Neural progenitor cell (in vitro differentiated cells): ENCODE results near the gene SCGB1C2. TPM values are rescaled to one million over a fixed set of nuclear protein-coding genes. Genes with fewer than 3 reads are reported as not detected.
A peak's percentile ranks its signal among the peaks of the same experiment; 100 is the strongest.
"Not testable (repeated sequence)": the region's sequence is repeated elsewhere in the genome, so short reads cannot be mapped to it uniquely, and the experiment has no call there.

Experiments
- DNase-seq: peaks from one replicate; pipeline ENCODE4 v3.0.0-alpha.2; 2016; ENCODE audit warnings: low spot score
- H2AFZ ChIP-seq: fragments of 200-600 bp; sonication (generic); replicated peaks from 2 replicates; pipeline ENCODE4 v1.6.1; 2016; ENCODE audit warnings: antibody characterized with exemption
- H3F3A ChIP-seq: fragments of 200-600 bp; sonication (generic); 2 replicates; pipeline ENCODE4 v1.6.1; 2016; ENCODE audit warnings: antibody characterized with exemption, low read depth
- H3K27ac ChIP-seq: fragments of 200-600 bp; sonication (generic); 2 replicates; pipeline ENCODE4 v1.5.1; 2016; ENCODE audit warnings: mild to moderate bottlenecking
- H3K27me3 ChIP-seq: fragments of 200-600 bp; sonication (generic); 2 replicates; pipeline ENCODE4 v1.6.1; 2016; ENCODE audit warnings: mild to moderate bottlenecking, moderate library complexity
- H3K36me3 ChIP-seq: fragments of 200-600 bp; sonication (generic); 2 replicates; pipeline ENCODE4 v1.5.1; 2016
- H3K4me1 ChIP-seq: fragments of 200-600 bp; sonication (generic); 2 replicates; pipeline ENCODE4 v1.6.1; 2016; ENCODE audit warnings: mixed run types
- H3K4me2 ChIP-seq: fragments of 200-600 bp; sonication (generic); 2 replicates; pipeline ENCODE4 v1.6.1; 2016
- H3K4me3 ChIP-seq: fragments of 200-600 bp; sonication (generic); 2 replicates; pipeline ENCODE4 v1.5.1; 2016
- H3K79me2 ChIP-seq: fragments of 200-600 bp; sonication (generic); 2 replicates; pipeline ENCODE4 v1.6.1; 2016; ENCODE audit warnings: low read depth
- H3K9ac ChIP-seq: fragments of 200-600 bp; sonication (generic); 2 replicates; pipeline ENCODE4 v1.6.1; 2016
- H3K9me3 ChIP-seq: fragments of 200-600 bp; sonication (generic); 2 replicates; pipeline ENCODE4 v1.5.1; 2016; ENCODE audit warnings: low read depth
- H4K20me1 ChIP-seq: fragments of 200-600 bp; sonication (generic); 2 replicates; pipeline ENCODE4 v1.6.1; 2016; ENCODE audit warnings: low read depth
- H3K27ac Mint-ChIP-seq: 3 replicates; pipeline ENCODE4 v1.8.0; 2021; ENCODE audit warnings: mixed read lengths
- H3K27me3 Mint-ChIP-seq: 2 replicates; pipeline ENCODE4 v1.8.0; 2022; ENCODE audit warnings: low read depth, mild to moderate bottlenecking, inconsistent platforms, moderate library complexity, mixed read lengths; ENCODE audit not compliant: insufficient read depth
- H3K36me3 Mint-ChIP-seq: 3 replicates; pipeline ENCODE4 v1.8.0; 2021; ENCODE audit warnings: mixed read lengths
- H3K4me1 Mint-ChIP-seq: 3 replicates; pipeline ENCODE4 v1.8.0; 2021; ENCODE audit warnings: mixed read lengths
- H3K4me3 Mint-ChIP-seq: 3 replicates; pipeline ENCODE4 v1.8.0; 2021; ENCODE audit warnings: mild to moderate bottlenecking, moderate library complexity, mixed read lengths
- H3K9me3 Mint-ChIP-seq: 3 replicates; pipeline ENCODE4 v1.8.0; 2020; ENCODE audit warnings: mixed read lengths
- EZH2 ChIP-seq: fragments of 200-600 bp; sonication (generic); IDR thresholded peaks from 2 replicates; pipeline ENCODE4 v1.6.1; 2017; ENCODE audit warnings: antibody characterized with exemption, mild to moderate bottlenecking, moderate library complexity
- EZH2phosphoT487 ChIP-seq: fragments of 200-600 bp; sonication (generic); IDR thresholded peaks from 2 replicates; pipeline ENCODE4 v1.6.1; 2017; ENCODE audit warnings: antibody characterized with exemption
- total RNA-seq: library from RNA; depleted of rRNA; stranded (reverse); fragments of >200 nt; gene quantifications from 2 replicates; pipeline ENCODE4 v1.2.3, GENCODE V29; 2015; ENCODE audit warnings: low replicate concordance
- TF ChIP-seq, protein P1 (sequence below): fragments of 200-600 bp; sonication (generic); IDR thresholded peaks from 2 replicates; pipeline ENCODE4 v1.5.1; 2017; ENCODE audit warnings: antibody characterized with exemption, mild to moderate bottlenecking

Gene SCGB1C2
- total RNA-seq, 1 donor from 2014 or later = not detected

DNA sequence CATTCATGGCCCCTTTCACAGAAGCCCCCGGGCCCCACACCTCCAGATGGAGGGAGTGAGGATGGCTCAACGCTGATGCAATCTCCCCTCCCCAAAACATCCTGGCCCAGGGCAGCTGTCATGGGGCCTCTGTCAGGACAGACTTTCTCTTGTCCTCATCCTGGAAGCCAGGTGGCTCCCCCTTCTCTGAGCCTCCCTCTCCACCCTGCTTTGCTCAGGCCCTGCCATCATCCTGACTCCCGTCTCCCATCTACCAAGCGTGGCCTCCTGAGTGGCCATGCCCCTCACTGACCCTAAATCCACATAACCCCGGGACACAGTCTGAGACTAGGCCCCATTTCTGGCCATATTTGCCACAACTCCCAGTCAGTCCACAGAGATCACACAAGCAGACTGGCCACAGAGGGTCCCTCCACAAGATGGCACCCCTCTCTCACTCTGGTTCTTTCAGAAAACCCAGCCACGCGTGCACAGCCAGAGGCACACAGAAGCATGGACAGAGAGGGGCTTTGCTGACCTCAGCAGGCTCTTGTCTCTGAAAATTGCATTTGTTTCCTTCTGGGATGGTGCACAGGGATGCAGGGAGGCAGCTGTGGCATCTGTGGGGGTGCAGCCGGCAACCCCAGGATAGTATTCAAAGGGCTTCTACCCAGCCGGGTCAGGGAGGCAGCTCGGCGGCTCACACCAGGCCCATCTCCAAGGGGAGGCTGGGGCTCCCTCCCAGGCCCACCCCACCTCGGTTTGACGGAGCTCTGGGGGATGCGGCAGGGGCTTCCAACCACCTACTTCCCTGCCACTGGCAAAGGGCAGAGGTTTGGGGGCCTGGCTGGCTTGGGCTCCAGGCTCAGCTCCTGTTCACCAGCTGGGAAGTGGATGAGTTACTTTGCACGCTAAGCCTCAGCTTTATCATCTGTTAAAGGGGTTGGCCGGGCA lies 27.2 kb downstream of the SCGB1C2 start:
- Histone ChIP-seq H3K27me3 (no peaks in the 10 kb centered on the region), H2AFZ (peak overlapping the region; percentile 70), H3K36me3 (no peaks in the 10 kb centered on the region), H3K9me3 (no peaks in the 10 kb centered on the region), H3K79me2 (no peaks in the 10 kb centered on the region), H3K27ac (no peak overlapping the region), H3K4me2 (peak overlapping the region; percentile 2), H3K4me1 (peaks cover 9% of the 10 kb centered on the region), H4K20me1 (no peaks in the 10 kb centered on the region), H3K9ac (no peak overlapping the region), H3F3A (no peaks in the 10 kb centered on the region), H3K4me3 (no peak overlapping the region)
- no peak overlapping the region for H3K4me3 Mint-ChIP-seq
- TF ChIP-seq EZH2 = no peak
- TF ChIP-seq, protein P1, sequence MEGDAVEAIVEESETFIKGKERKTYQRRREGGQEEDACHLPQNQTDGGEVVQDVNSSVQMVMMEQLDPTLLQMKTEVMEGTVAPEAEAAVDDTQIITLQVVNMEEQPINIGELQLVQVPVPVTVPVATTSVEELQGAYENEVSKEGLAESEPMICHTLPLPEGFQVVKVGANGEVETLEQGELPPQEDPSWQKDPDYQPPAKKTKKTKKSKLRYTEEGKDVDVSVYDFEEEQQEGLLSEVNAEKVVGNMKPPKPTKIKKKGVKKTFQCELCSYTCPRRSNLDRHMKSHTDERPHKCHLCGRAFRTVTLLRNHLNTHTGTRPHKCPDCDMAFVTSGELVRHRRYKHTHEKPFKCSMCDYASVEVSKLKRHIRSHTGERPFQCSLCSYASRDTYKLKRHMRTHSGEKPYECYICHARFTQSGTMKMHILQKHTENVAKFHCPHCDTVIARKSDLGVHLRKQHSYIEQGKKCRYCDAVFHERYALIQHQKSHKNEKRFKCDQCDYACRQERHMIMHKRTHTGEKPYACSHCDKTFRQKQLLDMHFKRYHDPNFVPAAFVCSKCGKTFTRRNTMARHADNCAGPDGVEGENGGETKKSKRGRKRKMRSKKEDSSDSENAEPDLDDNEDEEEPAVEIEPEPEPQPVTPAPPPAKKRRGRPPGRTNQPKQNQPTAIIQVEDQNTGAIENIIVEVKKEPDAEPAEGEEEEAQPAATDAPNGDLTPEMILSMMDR = peak; percentile 75
- peak; percentile 85 for DNase-seq
- H3K4me1 Mint-ChIP-seq = peaks cover 12% of the 10 kb centered on the region
- H3K27ac Mint-ChIP-seq = peak overlapping the region; percentile 98
- no peaks in the 10 kb centered on the region for H3K36me3 Mint-ChIP-seq
- peaks cover 4% of the 10 kb centered on the region for H3K27me3 Mint-ChIP-seq
- no peaks in the 10 kb centered on the region for H3K9me3 Mint-ChIP-seq

DNA sequence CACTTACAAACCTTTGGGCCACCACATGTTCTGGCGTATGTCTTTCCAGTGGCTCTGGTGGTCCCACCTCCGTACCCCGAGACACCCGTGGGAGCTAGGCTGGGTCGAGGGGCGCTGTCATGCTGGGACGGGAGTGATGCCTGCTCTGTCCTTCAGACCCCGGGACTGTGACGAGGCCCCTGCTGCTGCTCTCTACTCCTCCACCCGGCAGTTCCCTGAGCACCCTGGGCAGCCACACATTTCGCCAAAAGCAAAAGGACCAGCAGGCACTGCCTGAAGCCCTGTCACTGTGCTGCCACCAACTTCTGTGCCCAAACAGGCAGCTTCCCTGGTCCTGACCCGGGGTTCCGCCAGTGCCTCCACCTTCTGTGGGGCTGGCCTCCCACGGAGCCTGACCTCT lies 28.6 kb downstream of the SCGB1C2 start:
- Mint-ChIP-seq H3K36me3 (no peaks in the 10 kb centered on the region), H3K27me3 (peaks cover 4% of the 10 kb centered on the region), H3K27ac (no peak overlapping the region), H3K4me1 (peaks cover 12% of the 10 kb centered on the region), H3K9me3 (no peaks in the 10 kb centered on the region), H3K4me3 (no peak overlapping the region)
- no peaks in the 10 kb centered on the region for H3K27me3 ChIP-seq
- no peaks in the 10 kb centered on the region for H3F3A ChIP-seq
- H3K4me2 ChIP-seq = no peak overlapping the region
- peaks cover 9% of the 10 kb centered on the region for H3K4me1 ChIP-seq
- H2AFZ ChIP-seq = no peak overlapping the region
- TF ChIP-seq, protein P1 = no peak
- TF ChIP-seq EZH2 (no peak), EZH2phosphoT487 (no peak)
- H3K36me3 ChIP-seq = no peaks in the 10 kb centered on the region
- no peaks in the 10 kb centered on the region for H4K20me1 ChIP-seq
- H3K79me2 ChIP-seq = no peaks in the 10 kb centered on the region
- H3K27ac ChIP-seq = no peak overlapping the region
- no peak for DNase-seq
- H3K4me3 ChIP-seq = no peak overlapping the region
- no peaks in the 10 kb centered on the region for H3K9me3 ChIP-seq
- no peak overlapping the region for H3K9ac ChIP-seq

DNA sequence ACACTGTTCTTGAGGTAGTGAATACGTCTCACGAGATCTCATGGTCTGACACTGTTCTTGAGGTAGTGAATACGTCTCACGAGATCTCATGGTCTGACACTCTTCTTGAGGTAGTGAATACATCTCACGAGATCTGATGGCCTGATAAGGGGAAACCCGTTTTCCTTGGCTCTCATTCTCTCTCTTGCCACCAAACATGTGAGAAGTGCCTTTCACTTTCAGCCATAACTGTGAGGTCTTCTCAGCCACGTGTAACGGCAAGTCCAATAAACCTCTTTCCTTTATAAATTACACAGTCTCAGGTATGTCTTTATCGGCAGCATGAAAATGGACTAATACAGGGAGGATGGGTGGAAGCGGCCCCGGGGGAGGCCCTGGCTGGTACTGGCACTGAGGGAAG lies 31.2 kb downstream of the SCGB1C2 start:
- H3K27ac Mint-ChIP-seq, H3K4me1 Mint-ChIP-seq, H3K27me3 Mint-ChIP-seq, H3K9me3 ChIP-seq, H3K36me3 Mint-ChIP-seq, H3K4me2 ChIP-seq, H3K79me2 ChIP-seq, H3K4me3 ChIP-seq, H3K9ac ChIP-seq, H3K27ac ChIP-seq, H2AFZ ChIP-seq, H3K27me3 ChIP-seq, H3F3A ChIP-seq, DNase-seq, H3K36me3 ChIP-seq, H3K4me1 ChIP-seq, H3K9me3 Mint-ChIP-seq, H3K4me3 Mint-ChIP-seq, H4K20me1 ChIP-seq: not testable (repeated sequence)

DNA sequence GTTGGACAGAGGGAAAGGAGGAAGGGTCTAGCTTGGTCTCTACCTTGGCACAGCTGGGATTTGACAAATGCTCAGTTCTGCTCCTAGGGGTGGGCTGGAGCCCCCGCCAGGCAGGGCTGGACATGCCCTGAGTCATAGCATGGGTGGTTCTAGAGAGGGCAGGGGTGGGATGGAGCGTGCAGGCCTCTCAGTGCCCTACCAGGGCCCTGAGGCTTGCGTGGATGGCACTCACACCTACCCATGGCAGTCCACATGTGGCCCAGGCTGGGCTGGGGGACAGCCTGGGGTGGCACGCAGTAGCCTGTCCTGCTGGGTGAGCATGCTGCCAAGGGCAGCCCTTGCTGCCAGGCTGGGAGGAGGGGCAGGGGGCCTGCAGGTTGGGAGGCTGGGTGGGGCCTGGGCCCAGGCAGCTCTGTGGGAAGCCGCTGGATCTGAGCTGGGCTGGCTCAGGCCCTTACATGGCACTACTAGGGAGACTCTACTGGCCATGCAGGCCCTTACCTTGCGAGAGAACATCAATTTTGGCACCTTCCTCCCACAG lies 32.8 kb downstream of the SCGB1C2 start:
- no peak overlapping the region for H3K4me3 Mint-ChIP-seq
- H3K9me3 Mint-ChIP-seq = peaks cover 4% of the 10 kb centered on the region
- no peaks in the 10 kb centered on the region for H3K9me3 ChIP-seq
- H3K4me3 ChIP-seq = no peak overlapping the region
- H2AFZ ChIP-seq = no peak overlapping the region
- H4K20me1 ChIP-seq = no peaks in the 10 kb centered on the region
- no peak for DNase-seq
- H3K4me1 ChIP-seq = no peaks in the 10 kb centered on the region
- no peak overlapping the region for H3K9ac ChIP-seq
- TF ChIP-seq, protein P1 = no peak
- TF ChIP-seq EZH2phosphoT487 = no peak
- TF ChIP-seq EZH2 = no peak
- no peaks in the 10 kb centered on the region for H3K36me3 ChIP-seq
- H3K27ac ChIP-seq = no peak overlapping the region
- H3K4me1 Mint-ChIP-seq = peaks cover 2% of the 10 kb centered on the region
- H3K27me3 ChIP-seq = no peaks in the 10 kb centered on the region
- H3K36me3 Mint-ChIP-seq = no peaks in the 10 kb centered on the region
- H3K79me2 ChIP-seq = no peaks in the 10 kb centered on the region
- peak overlapping the region; percentile 74 for H3K27ac Mint-ChIP-seq
- H3K4me2 ChIP-seq = no peak overlapping the region
- H3K27me3 Mint-ChIP-seq = peaks cover 5% of the 10 kb centered on the region
- H3F3A ChIP-seq = no peaks in the 10 kb centered on the region
